Neutrophil (primary cell): Measurements from ENCODE around the gene SPATA20.

ENCODE experiments used
- H3K27ac ChIP-seq: fragments of 200-600 bp; sonication (generic); 2 replicates; pipeline ENCODE4 v1.5.1; 2016; ENCODE audit warnings: mild to moderate bottlenecking, moderate library complexity
- H3K27me3 ChIP-seq: fragments of 200-600 bp; sonication (generic); 2 replicates; pipeline ENCODE4 v1.6.0; 2016; ENCODE audit warnings: mild to moderate bottlenecking
- H3K36me3 ChIP-seq: fragments of 200-600 bp; sonication (generic); 2 replicates; pipeline ENCODE4 v1.5.1; 2017
- H3K4me1 ChIP-seq, 2 experiments: fragments of 200-600 bp in 1 of 2; sonication (generic) in 1 of 2; 1 replicate in 1 of 2; 2 replicates in 1 of 2; pipeline versions ENCODE4 v1.5.1 to v1.6.1; 2013 to 2016; ENCODE audit warnings: low read depth in 1 of 2, low read length in 1 of 2, mild to moderate bottlenecking in 1 of 2, moderate library complexity in 1 of 2; ENCODE audit not compliant: control insufficient read depth in 1 of 2, insufficient read depth in 1 of 2
- H3K4me3 ChIP-seq, 2 experiments: fragments of 200-600 bp in 1 of 2; sonication (generic) in 1 of 2; 1 replicate in 1 of 2; 2 replicates in 1 of 2; pipeline ENCODE4 v1.5.1; 2013 to 2016; ENCODE audit warnings: low read depth in 1 of 2, low read length in 1 of 2, mild to moderate bottlenecking in 1 of 2, moderate library complexity in 1 of 2
- H3K9me3 ChIP-seq: fragments of 200-600 bp; sonication (generic); 2 replicates; pipeline ENCODE4 v1.5.1; 2016
- CTCF ChIP-seq: fragments of 200-600 bp; sonication (generic); IDR thresholded peaks from 2 replicates; pipeline ENCODE4 v1.5.1; 2016; ENCODE audit warnings: antibody characterized with exemption

SPATA20 gene

GRCh38 chr17:50511058-50511457 lies 35.9 kb upstream of the SPATA20 start:
- H3K36me3 ChIP-seq, result no peaks in the 10 kb centered on the region
- H3K27ac ChIP-seq, result no peak overlapping the region
- peaks cover 7% of the 10 kb centered on the region in 2 experiments for H3K4me1 ChIP-seq
- peaks cover 4% of the 10 kb centered on the region for H3K27me3 ChIP-seq
- H3K9me3 ChIP-seq, result no peaks in the 10 kb centered on the region
- TF ChIP-seq CTCF, result no peak
- H3K4me3 ChIP-seq, result no peak overlapping the region

- no peak overlapping the region for H3K27ac ChIP-seq
- H3K27me3 ChIP-seq, result no peaks in the 10 kb centered on the region
- peaks cover 7% of the 10 kb centered on the region in 2 experiments for H3K4me1 ChIP-seq
- H3K9me3 ChIP-seq, result no peaks in the 10 kb centered on the region
- no peak for TF ChIP-seq CTCF
- H3K36me3 ChIP-seq, result no peaks in the 10 kb centered on the region
- no peak overlapping the region for H3K4me3 ChIP-seq
These were observed 33.5 kb upstream of the SPATA20 start for GRCh38 chr17:50513495-50513894.

- TF ChIP-seq CTCF, result no peak
- no peak overlapping the region for H3K4me3 ChIP-seq
- H3K27me3 ChIP-seq, result no peaks in the 10 kb centered on the region
- H3K36me3 ChIP-seq, result no peaks in the 10 kb centered on the region
- H3K27ac ChIP-seq, result no peak overlapping the region
- H3K9me3 ChIP-seq, result no peaks in the 10 kb centered on the region
- no peaks in the 10 kb centered on the region for H3K4me1 ChIP-seq
These were observed 32.6 kb upstream of the SPATA20 start for GRCh38 chr17:50514388-50514787.

- Histone ChIP-seq H3K4me3 (no peak overlapping the region), H3K27ac (no peak overlapping the region), H3K9me3 (no peaks in the 10 kb centered on the region), H3K36me3 (no peaks in the 10 kb centered on the region), H3K27me3 (no peaks in the 10 kb centered on the region), H3K4me1 (no peaks in the 10 kb centered on the region)
- no peak for TF ChIP-seq CTCF
These were observed 31.9 kb upstream of the SPATA20 start for GRCh38 chr17:50514936-50515702.

GRCh38 chr17:50517011-50517410 lies 30.0 kb upstream of the SPATA20 start:
- H3K9me3 ChIP-seq, result no peaks in the 10 kb centered on the region
- H3K4me1 ChIP-seq, result no peaks in the 10 kb centered on the region
- no peak for TF ChIP-seq CTCF
- no peak overlapping the region for H3K27ac ChIP-seq
- no peak overlapping the region for H3K4me3 ChIP-seq
- H3K27me3 ChIP-seq, result no peaks in the 10 kb centered on the region
- no peaks in the 10 kb centered on the region for H3K36me3 ChIP-seq
